Mesangial cell (primary cell): Measurements from ENCODE around the gene ACTBL2. TPM values are rescaled to one million over a fixed set of nuclear protein-coding genes. Genes with fewer than 3 reads are reported as not detected.

Experiments
- total RNA-seq: library from RNA; depleted of rRNA; stranded (reverse); fragments of >200 nt; gene quantifications from 2 replicates; pipeline ENCODE4 v1.2.3, GENCODE V29; 2015

The ACTBL2 gene
- total RNA-seq, result 6.7 and 16.5 TPM in 2 replicates

DNA sequence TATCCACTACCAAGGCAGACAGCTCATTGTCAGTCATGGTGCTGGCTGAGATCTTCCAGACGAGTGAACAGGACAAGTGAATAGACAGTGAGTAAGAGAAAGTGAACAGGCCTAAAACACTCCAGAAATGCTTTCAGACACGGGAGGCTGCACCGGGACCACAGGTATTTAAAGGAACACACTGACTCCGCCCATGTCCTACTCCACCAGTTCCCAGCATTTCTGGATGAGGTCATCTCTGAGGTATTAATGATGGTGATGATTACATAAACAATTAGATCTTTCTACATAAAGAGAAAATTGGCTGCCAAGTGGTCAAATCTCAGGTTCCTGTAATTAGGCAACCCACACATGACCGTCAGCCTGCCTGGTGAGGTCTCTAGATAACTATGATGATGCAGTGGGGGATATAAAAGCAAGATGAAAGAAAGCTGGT lies at the start of gene ACTBL2:
ACTBL2 (minus strand) TSS at position 141 of the 436 bp plus-strand sequence; CDS start at position 37, 104 bp downstream.

